Mucosa of descending colon (tissue), 3 donors: Measurements from ENCODE around the gene CHCT1. TPM values are rescaled to one million over a fixed set of nuclear protein-coding genes. Genes with fewer than 3 reads are reported as not detected.

Source experiments
- ATAC-seq: fragments of 200-7000 bp; cut with Tn5 transposase; one replicate; pipeline ENCODE4 v1.9.1; 2020; ENCODE audit warnings: mild to moderate bottlenecking, moderate library complexity
- DNase-seq, 3 donors: peaks; one replicate each; pipeline ENCODE4 v3.0.0-alpha.2; 2020
- H3K36me3 ChIP-seq: fragments of 200-600 bp; one replicate; pipeline ENCODE4 v1.8.0; 2021; ENCODE audit warnings: low read depth, mild to moderate bottlenecking
- H3K4me1 ChIP-seq: fragments of 200-600 bp; one replicate; pipeline ENCODE4 v1.8.0; 2021; ENCODE audit warnings: low read depth, mild to moderate bottlenecking
- H3K4me3 ChIP-seq: fragments of 200-600 bp; one replicate; pipeline ENCODE4 v1.8.0; 2021; ENCODE audit warnings: mild to moderate bottlenecking
- H3K9me3 ChIP-seq: fragments of 200-600 bp; one replicate; pipeline ENCODE4 v1.8.0; 2021; ENCODE audit warnings: mild to moderate bottlenecking
- CTCF ChIP-seq: fragments of 200-600 bp; IDR thresholded peaks from one replicate; pipeline ENCODE4 v1.8.0; 2022; ENCODE audit warnings: antibody characterized with exemption, mild to moderate bottlenecking
- intact Hi-C, 2 donors: fragments of 100-400 bp; cut with DNase I in 1 of 2; cut with micrococcal nuclease in 1 of 2; formaldehyde crosslinking; loops; one replicate each; pipeline versions ENCODE4 v1.11.0 to v1.11.1; 2022; cut with DNase I, micrococcal nuclease
- total RNA-seq, 3 donors: library from RNA; stranded (reverse); fragmentation: NEBNext Ultra II Directional in 2 of 3; extraction: Animal tissue kit (Norgen Biotek cat#: 25700) in 2 of 3; gene quantifications; one replicate each; pipeline versions ENCODE4 v1.2.1 to v1.2.4, GENCODE V29; 2021 to 2023
- donor health status: DM: no; HTN: no; CAD: no; lungs with moderate emphysema.
- donor health status: DM: no; HTN: no; CAD: no.
- donor health status: DM: no; HTN: yes; CAD: no.

The CHCT1 gene
- total RNA-seq, 3 donors from 2014 or later = not detected

DNA sequence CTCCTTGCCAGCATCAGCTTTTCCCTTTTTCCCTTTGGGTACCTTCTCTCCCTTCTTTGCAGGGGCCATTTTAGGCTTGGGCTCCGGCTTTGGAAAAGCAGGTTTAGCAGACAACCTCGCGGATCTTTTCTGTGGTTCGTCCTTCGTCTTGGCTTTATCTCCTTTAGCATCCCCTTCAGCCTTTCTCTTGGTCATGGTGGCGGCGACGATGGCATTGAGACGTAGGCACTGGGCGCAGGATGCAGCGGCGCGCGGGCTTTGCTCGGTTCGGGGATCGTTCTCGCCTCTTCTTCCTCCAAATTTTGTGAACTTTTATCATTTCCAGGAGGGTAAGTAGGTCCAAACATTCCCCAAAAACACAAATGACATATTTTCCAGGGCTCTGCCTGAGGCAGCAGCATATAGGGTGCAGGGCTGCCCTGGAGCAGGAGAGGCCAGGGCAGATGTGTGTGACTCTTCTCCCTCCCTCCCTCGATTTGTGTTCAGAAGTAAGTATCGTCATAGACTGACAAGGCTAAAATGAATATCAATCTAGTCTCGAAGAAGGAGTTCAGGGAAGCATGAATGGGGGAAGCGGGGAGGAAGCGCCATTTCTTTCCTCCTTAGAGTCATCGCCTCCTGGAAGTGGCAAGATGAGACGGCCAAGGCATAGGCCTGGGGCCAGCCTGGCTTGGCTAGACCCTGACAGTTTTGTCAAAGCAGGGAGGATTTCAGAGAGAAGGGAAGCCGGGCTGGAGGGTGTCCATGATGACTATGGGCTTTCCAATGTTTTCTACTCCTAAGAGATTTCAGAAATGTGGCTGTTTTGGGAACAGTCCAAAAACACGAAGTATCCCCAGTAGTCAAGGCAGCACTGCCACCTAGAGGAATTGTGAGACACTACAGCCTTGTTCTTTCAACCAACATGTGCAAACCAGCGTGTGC, 13.2 kb downstream of the CHCT1 start:
- H3K36me3 ChIP-seq = no peaks in the 10 kb centered on the region
- peak; percentile 90 for ATAC-seq
- intact Hi-C loops = loop anchor here in 1 of 2 donors (10.0 kb wide), 1 partner anchor 201 kb away; no protein-coding TSS in a partner anchor
- H3K9me3 ChIP-seq = no peaks in the 10 kb centered on the region
- no peak overlapping the region for H3K4me3 ChIP-seq
- H3K4me1 ChIP-seq = no peaks in the 10 kb centered on the region
- peak in 2 of 3 donors; percentile 33 to 81 for DNase-seq
- peak; percentile 68 for TF ChIP-seq CTCF

GRCh38 chr17:60436676-60437075, 14.4 kb downstream of the CHCT1 start:
- no peak for TF ChIP-seq CTCF
- intact Hi-C loops = loop anchor here in 1 of 2 donors (10.0 kb wide), 1 partner anchor 202 kb away; no protein-coding TSS in a partner anchor
- no peaks in the 10 kb centered on the region for H3K36me3 ChIP-seq
- H3K9me3 ChIP-seq = no peaks in the 10 kb centered on the region
- H3K4me3 ChIP-seq = no peak overlapping the region
- no peak for ATAC-seq
- H3K4me1 ChIP-seq = no peaks in the 10 kb centered on the region
- no peak for DNase-seq

DNA sequence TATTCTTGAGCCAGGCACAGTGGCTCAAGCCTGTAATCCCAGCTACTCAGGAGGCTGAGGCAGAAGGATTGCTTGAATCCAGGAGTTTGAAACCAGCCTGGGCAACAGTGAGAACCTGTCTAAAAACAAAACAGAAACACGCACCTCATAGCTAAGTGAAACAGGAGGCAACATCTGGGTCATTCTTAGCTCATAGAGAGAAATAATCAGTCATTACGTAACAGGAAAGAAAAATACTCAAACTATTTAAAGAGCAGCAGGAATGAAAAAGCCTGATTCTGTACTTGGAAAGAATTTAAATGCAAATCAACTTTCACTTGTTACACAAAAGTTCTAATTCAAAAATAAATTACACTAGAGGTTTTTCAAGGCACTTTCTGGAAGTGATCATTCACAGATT, 17.2 kb downstream of the CHCT1 start:
- intact Hi-C loops = loop anchor here in 1 of 2 donors (10.0 kb wide), 1 partner anchor 205 kb away; no protein-coding TSS in a partner anchor
- Histone ChIP-seq H3K4me3 (no peak overlapping the region), H3K36me3 (no peaks in the 10 kb centered on the region), H3K9me3 (no peaks in the 10 kb centered on the region), H3K4me1 (no peaks in the 10 kb centered on the region)
- no peak for DNase-seq
- no peak for TF ChIP-seq CTCF
- ATAC-seq = no peak

DNA sequence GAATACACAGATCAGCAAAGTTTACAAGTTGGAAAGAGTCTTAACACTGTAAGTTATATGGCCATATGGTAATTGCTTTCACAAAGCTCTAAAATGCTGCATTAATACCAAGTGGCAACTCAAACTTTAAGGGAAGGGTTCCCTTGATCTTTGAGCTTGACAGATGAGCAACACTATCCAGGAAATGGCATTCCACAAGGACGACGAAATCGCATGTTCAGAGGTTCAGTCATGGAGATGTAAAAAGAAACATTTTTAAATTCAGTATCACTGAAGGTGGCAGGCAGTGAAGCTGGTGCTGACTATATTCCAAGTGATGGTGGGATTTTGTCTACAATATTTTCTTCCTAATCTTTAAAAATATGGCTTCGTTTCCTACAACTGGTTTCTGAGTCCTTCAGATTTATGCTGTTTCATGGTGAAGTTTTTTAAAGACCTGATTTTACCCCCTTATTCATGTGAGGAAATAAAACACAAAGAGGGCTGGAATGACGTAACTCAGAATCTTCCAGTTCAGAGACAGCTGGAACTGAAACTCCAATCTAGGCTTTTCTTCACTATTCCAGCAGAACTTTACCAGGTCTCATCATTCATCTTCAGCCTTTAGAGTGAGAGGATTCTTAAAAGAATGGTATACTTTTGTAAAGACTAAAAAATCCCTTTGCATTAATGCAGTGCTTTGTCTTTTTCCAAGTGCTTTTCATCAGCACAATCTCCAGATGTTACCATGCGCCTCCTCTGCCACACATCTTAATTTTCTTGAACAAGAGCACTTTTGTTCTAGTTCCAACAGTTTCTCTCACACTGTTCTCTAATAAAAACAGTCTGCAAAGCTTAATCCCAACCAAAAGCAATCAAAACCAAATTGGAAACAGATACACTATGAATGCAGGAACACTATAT, 20.2 kb downstream of the CHCT1 start:
- no peaks in the 10 kb centered on the region for H3K9me3 ChIP-seq
- H3K4me3 ChIP-seq = no peak overlapping the region
- no peak for ATAC-seq
- DNase-seq = no peak
- no peak for TF ChIP-seq CTCF
- H3K36me3 ChIP-seq = peaks cover 6% of the 10 kb centered on the region
- intact Hi-C loops = no loop called here
- no peaks in the 10 kb centered on the region for H3K4me1 ChIP-seq

DNA sequence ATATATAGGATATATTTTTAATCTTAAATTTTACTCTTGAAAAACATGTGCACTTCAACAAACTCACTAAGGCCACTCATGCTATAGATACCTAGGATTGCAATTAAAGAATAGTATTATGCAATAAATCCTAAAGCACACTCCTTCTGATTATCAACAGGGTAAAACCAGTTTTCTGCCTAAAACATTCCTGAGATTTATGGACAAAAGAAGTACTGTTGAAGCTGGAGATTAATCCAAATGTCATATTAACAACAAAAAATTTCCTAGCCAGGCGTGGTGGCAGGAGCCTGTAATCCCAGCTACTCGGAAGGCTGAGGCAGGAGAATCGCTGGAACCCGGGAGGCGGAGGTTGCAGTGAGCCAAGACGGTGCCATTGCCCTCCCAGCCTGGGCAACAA, 21.4 kb downstream of the CHCT1 start:
- intact Hi-C loops = no loop called here
- no peak overlapping the region for H3K4me3 ChIP-seq
- H3K4me1 ChIP-seq = no peaks in the 10 kb centered on the region
- DNase-seq (no peak), ATAC-seq (no peak)
- peaks cover 6% of the 10 kb centered on the region for H3K36me3 ChIP-seq
- H3K9me3 ChIP-seq = no peaks in the 10 kb centered on the region
- TF ChIP-seq CTCF = no peak
